ENCODE measurements around the gene MGAT4A.

The MGAT4A gene

GRCh38 chr2:98731041-98731893 is at the start of gene MGAT4A:
TSS of gene MGAT4A (minus strand) at chr2:98731132. CDS start at chr2:98726332, 4,800 bp downstream.
- peak; percentile 75 to 89 for DNase-seq

- DNase-seq: no peak
Observed at GRCh38 chr2:98778741-98779483, 48.0 kb upstream of the MGAT4A start.

GRCh38 chr2:98778151-98778550 is 47.2 kb upstream of the MGAT4A start:
- DNase-seq: no peak

- no peak for DNase-seq
Observed at GRCh38 chr2:98777710-98778109, 46.8 kb upstream of the MGAT4A start.

- DNase-seq: no peak
Observed at GRCh38 chr2:98777076-98777475, 46.1 kb upstream of the MGAT4A start.

GRCh38 chr2:98776136-98776535 is 45.2 kb upstream of the MGAT4A start:
- DNase-seq: no peak

- DNase-seq: no peak
Observed at GRCh38 chr2:98775146-98775986, 44.4 kb upstream of the MGAT4A start.

GRCh38 chr2:98773907-98774306 is 43.0 kb upstream of the MGAT4A start:
- DNase-seq: no peak

- no peak for DNase-seq
Observed at GRCh38 chr2:98773169-98773568, 42.2 kb upstream of the MGAT4A start.

- DNase-seq: no peak
Observed at GRCh38 chr2:98772536-98772935, 41.6 kb upstream of the MGAT4A start.

GRCh38 chr2:98771721-98772524 is 41.0 kb upstream of the MGAT4A start:
- DNase-seq: peak; percentile 68 to 82

GRCh38 chr2:98771264-98771663 is 40.3 kb upstream of the MGAT4A start:
- no peak for DNase-seq

- DNase-seq: peak in 1 of 2 donors; percentile 48
Observed at GRCh38 chr2:98769784-98770183, 38.9 kb upstream of the MGAT4A start.

GRCh38 chr2:98769114-98769476 is 38.2 kb upstream of the MGAT4A start:
- DNase-seq: no peak

GRCh38 chr2:98768384-98769113 is 37.6 kb upstream of the MGAT4A start:
- DNase-seq: peak in 1 of 2 donors; percentile 30

GRCh38 chr2:98764499-98764898 is 33.6 kb upstream of the MGAT4A start:
- no peak for DNase-seq

- no peak for DNase-seq
Observed at GRCh38 chr2:98763209-98763951, 32.4 kb upstream of the MGAT4A start.

- no peak for DNase-seq
Observed at GRCh38 chr2:98761909-98762308, 31.0 kb upstream of the MGAT4A start.

- peak in 1 of 2 donors; percentile 46 for DNase-seq
Observed at GRCh38 chr2:98761267-98761781, 30.4 kb upstream of the MGAT4A start.

- DNase-seq: peak in 1 of 2 donors; percentile 5
Observed at GRCh38 chr2:98759827-98760625, 29.1 kb upstream of the MGAT4A start.

Measured in CD4-positive, alpha-beta T cell treated with Interferon alpha-2 for 1 hour (primary cell).